KOPT-K1 (cell line): ENCODE measurements around the gene TBC1D22A.

Source experiments
- H3K27ac ChIP-seq: fragments of 200-600 bp; sonication (generic); 2 replicates; pipeline ENCODE4 v1.5.1; 2016; ENCODE audit warnings: antibody characterized with exemption, mild to moderate bottlenecking, low read depth, low read length; ENCODE audit not compliant: poor library complexity, severe bottlenecking
- H3K36me3 ChIP-seq: fragments of 200-600 bp; sonication (generic); 2 replicates; pipeline ENCODE4 v1.5.1; 2017; ENCODE audit warnings: antibody characterized with exemption, mild to moderate bottlenecking, low read length, moderate library complexity; ENCODE audit not compliant: insufficient read depth
- H3K9me3 ChIP-seq: fragments of 200-600 bp; sonication (generic); 2 replicates; pipeline ENCODE4 v1.5.1; 2017; ENCODE audit warnings: antibody characterized with exemption, low read length, mild to moderate bottlenecking; ENCODE audit not compliant: insufficient read depth, poor library complexity, severe bottlenecking

Gene TBC1D22A

DNA sequence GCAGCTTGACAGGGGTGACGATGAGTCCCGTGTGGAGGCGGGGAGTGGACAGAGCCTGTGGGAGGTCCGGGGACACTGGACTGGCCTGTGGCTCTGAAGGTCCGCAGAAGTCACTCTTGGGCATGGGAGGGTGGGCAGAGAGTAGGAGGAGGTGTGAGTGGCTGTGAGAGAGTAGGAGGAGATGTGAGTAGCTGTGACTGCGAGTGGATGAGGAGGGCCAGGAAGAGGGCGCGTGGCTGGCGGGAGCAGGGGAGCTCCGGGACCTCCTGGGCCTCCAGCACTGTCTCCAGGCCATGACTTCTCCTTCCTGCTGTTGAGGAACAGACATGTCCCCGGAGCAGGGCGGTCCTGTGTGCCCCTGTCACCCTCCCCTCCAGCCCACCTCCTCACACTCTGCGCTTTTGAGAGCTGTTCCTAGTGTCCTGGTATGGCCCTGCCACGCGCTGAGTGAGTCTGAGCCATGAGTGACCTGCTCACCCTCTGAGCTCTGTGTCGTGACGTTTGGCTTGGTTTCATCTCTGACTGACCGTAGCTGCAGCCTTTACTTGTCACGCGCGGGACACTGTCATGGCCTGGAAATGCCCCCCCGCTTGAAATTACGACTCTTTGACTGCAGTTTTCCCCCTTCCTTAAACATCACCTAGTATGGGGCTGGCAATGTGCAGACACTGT lies 391.5 kb downstream of the TBC1D22A start:
- H3K36me3 ChIP-seq, result peaks cover 4% of the 10 kb centered on the region; the same call in 1 of the 2 replicates
- H3K9me3 ChIP-seq, result no peaks in the 10 kb centered on the region
- H3K27ac ChIP-seq, result no peak overlapping the region

- Histone ChIP-seq H3K9me3 (no peaks in the 10 kb centered on the region), H3K36me3 (peaks cover 11% of the 10 kb centered on the region; the same call in 1 of the 2 replicates), H3K27ac (no peak overlapping the region)
Observed at GRCh38 chr22:47154621-47155081, 392.2 kb downstream of the TBC1D22A start.

GRCh38 chr22:47155131-47155885 lies 392.9 kb downstream of the TBC1D22A start:
- Histone ChIP-seq H3K36me3 (peaks cover 13% of the 10 kb centered on the region; the same call in 1 of the 2 replicates), H3K9me3 (no peaks in the 10 kb centered on the region), H3K27ac (no peak overlapping the region)

DNA sequence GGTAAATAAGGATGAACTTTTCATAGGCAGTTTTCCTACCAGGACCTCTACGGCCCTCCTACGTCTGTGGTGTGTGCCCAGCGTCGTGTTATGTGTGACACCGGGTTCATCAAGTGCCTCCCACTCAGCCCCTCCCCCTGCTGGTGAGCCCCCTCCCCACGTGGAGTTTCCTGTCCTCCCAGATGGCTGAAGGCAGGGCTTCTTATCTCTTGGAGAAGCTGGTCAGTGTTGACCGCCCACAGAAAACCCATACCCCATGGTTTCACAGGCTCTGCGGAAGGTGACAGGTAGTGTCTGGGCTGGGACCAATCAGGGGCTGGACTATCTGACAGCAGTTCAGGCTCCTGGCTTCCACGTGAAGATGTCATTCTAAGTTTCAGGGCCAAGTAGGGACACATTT lies 393.5 kb downstream of the TBC1D22A start:
- Histone ChIP-seq H3K27ac (no peak overlapping the region), H3K9me3 (no peaks in the 10 kb centered on the region), H3K36me3 (peaks cover 13% of the 10 kb centered on the region; the same call in 1 of the 2 replicates)

GRCh38 chr22:47156352-47157092 lies 394.1 kb downstream of the TBC1D22A start:
- Histone ChIP-seq H3K9me3 (no peaks in the 10 kb centered on the region), H3K27ac (no peak overlapping the region), H3K36me3 (peaks cover 13% of the 10 kb centered on the region; the same call in 1 of the 2 replicates)

DNA sequence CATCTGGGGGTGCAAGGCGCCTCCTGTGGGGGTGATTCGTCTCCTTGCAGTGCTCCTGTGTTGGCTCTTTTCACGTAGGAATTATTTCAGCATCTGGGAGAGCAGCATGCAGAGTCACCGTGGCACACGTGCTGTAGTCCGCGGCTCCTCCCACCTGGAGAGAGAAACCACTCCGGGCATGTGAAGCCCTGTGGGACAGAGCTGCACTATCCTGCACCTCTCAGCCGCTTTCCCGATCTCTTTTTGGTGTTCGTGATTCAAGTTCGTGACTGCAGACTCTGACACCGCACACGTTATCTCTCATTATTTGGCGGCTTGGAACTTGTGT lies 394.6 kb downstream of the TBC1D22A start:
- H3K36me3 ChIP-seq, result peaks cover 13% of the 10 kb centered on the region; the same call in 1 of the 2 replicates
- no peak overlapping the region for H3K27ac ChIP-seq
- no peaks in the 10 kb centered on the region for H3K9me3 ChIP-seq

DNA sequence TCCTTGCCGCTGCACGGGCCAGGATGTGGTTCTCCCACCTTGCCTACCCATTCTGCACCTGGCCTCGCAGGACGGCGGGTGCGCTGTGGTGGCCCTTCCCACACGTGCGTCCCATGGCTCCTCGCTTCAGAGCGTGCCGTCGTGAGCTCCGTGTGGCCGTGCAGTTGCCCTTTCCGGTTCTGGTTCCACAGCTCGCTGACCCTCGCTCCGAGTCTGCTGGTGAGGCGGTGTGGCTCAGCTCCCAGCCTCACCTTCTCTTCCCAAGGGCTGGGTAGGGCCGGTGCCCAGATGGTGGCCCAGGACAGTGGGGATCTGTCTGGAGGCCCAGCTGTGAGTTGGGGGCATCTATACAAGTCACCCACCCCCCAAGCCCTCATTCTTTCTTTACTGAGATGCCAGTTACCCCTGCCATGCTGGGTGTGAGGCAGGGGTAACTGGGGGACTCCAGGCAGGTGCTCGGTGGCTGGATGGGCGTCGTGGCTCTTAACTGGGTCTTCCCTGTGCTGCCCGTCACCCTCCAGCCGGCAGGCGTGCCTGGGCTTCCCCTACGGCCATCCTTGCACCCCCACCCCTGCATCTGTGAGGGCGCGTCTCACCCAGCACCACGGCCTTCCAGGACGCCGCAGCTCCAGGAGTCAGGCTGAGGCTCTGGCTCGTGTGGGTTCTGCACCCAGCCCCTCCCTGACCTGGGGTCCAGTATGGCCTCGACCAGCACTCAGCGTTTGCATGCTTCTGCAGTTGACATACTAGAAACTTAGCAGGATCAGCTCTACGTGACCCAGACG lies 395.2 kb downstream of the TBC1D22A start:
- H3K36me3 ChIP-seq, result peaks cover 13% of the 10 kb centered on the region; the same call in 1 of the 2 replicates
- no peak overlapping the region for H3K27ac ChIP-seq
- H3K9me3 ChIP-seq, result no peaks in the 10 kb centered on the region

DNA sequence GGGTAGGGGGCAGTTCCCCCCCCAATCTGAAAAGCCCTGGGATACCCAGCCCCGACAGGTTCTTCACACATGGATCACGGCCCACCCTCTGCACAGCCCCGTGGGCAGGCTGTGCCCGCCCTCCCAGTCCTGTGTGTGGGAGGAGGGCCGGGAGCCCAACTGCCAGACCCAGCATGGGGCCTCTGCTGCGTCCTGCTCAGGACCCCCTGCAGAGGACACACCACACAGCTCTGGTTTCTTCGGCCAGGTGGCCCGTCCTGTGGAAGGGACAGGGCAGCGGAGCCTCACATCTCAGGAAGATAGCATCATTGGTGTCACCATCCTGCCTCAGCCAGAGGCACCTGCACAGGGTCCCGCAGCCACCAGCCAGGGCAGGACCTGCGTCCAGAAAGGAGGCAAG lies 396.0 kb downstream of the TBC1D22A start:
- no peaks in the 10 kb centered on the region for H3K9me3 ChIP-seq
- H3K27ac ChIP-seq, result no peak overlapping the region
- H3K36me3 ChIP-seq, result peaks cover 13% of the 10 kb centered on the region; the same call in 1 of the 2 replicates

DNA sequence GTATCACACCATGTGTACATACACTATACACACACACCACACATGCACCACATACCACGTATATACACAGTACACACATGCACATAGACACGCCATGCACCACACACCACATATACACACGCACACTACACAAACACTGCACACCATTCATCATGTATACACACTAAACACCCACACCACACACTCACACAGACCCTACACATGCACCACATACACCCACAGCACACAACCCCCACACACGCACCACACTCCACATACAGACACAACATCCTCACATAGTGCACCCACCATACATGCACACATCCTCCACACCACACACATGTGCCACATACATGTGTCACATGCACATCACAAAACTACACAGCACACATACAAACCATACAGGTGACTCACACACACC lies 397.1 kb downstream of the TBC1D22A start:
- Histone ChIP-seq H3K27ac (no peak overlapping the region), H3K36me3 (peaks cover 13% of the 10 kb centered on the region; the same call in 1 of the 2 replicates), H3K9me3 (no peaks in the 10 kb centered on the region)

DNA sequence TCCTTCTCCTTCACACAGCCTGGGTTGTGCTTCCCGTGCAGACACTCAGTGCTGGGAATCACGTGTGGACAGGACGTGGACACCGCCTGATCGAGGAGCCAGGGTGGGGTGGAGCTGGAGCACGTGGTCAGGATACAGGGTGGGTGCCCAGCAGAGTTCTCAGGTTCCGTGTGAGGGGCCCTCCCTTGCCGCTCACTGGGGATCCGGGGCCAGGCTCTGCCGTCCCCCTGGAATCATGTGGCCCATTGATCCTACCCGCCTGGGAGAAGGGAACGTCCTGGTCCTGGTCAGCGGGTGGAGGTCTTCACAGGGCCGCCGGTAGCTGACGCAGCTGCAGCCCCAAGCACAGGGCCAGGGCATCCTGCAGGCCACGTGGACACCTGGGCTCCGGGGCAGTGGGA lies 397.7 kb downstream of the TBC1D22A start:
- H3K9me3 ChIP-seq, result no peaks in the 10 kb centered on the region
- H3K27ac ChIP-seq, result no peak overlapping the region
- peaks cover 13% of the 10 kb centered on the region; the same call in 1 of the 2 replicates for H3K36me3 ChIP-seq

DNA sequence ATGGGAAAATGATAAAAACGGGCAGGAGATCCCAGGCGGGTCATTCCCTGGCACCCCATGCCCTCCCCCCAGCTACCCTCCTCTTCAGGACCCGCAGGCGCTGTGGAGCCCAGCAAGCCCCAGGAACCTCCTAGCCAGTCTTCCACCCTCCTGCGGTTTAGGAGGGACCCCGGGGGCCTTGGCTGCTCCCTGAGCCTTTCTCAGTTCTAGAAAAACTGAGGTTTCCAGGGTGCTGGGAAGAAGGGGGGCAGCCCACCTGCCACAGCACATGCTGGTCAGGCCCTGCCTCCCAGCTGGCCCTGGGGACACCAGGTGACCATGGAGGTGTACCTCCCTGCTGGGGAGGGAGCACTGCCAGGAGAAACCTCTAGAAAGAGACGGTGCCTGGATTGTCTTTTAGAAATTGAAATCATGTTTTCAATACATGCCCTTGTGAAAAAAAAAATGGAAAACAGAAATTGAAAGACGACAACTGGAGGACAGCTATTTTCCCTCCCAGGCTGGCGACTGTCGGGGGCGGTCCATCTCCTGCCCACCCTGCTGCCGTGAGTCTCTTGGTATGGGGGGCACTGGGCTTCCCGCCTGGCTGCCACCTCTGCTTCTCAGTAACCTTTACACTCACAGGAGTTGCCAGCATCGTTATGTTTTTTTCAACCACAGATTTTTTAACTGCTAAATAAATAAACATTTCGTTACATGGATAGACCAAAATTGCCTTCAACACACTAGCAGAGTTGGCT lies 398.5 kb downstream of the TBC1D22A start:
- Histone ChIP-seq H3K27ac (no peak overlapping the region), H3K9me3 (no peaks in the 10 kb centered on the region), H3K36me3 (peaks cover 13% of the 10 kb centered on the region; the same call in 1 of the 2 replicates)

DNA sequence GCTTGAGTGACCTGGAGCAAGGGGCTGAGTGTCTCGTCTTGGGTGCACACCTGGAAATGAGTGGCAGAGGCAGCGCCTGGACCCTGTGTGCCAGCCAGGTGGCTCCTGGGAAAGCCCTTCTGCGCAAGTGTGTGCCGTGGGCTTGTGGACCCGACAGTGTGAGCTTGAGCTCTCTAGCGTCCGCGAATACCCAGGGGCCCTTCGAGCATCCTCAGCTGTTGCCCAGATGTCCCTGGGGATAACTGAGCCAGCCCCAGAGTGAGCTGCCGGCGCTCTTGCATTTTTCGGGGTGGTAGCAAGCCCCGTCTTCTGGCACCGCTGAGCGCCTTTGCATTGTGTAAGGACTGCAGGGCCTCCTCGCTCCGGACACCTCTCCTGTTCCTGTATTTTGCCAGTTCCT lies 399.2 kb downstream of the TBC1D22A start:
- H3K27ac ChIP-seq, result no peak overlapping the region
- no peaks in the 10 kb centered on the region for H3K9me3 ChIP-seq
- H3K36me3 ChIP-seq, result peaks cover 13% of the 10 kb centered on the region; the same call in 1 of the 2 replicates

DNA sequence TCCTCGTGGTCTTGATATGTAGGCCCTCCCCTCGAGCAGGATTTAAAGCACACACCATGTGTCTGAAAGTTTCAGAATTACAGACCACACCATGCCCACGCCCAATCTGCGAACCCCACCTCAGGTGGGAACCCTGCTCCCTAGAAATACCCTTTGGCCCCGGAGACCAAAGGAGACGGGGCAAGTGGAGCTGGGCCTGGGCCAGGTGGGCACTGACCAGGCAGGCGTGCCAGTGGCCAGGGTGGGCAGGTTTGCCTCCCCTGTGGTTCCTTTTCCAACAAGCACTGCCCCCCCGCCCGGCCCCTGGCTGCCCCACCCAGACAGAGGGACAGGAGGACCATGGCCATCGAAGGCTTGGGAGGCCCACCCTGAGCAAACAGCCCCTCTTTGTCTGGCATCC lies 400.4 kb downstream of the TBC1D22A start:
- Histone ChIP-seq H3K36me3 (peaks cover 13% of the 10 kb centered on the region; the same call in 1 of the 2 replicates), H3K27ac (no peak overlapping the region), H3K9me3 (peaks cover 7% of the 10 kb centered on the region)

DNA sequence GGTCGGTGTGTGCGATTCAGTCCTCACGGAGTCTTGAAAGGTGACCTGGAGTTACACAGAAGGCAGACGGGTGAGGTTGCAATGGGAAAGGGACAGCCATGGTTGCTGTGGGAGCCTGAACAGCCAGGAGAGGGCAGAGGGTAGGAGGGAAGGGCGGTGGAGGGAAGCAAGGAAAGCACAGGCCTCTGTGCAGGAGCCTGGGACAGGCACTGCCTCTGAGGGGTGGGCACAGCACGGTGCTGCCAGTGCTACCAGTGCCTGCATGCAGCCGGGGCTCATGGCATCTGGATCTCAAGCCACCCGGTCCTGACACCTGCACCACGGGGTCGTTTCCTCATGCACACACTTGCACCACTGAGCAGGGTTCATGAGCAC lies 401.0 kb downstream of the TBC1D22A start:
- Histone ChIP-seq H3K9me3 (peaks cover 7% of the 10 kb centered on the region), H3K36me3 (peaks cover 13% of the 10 kb centered on the region; the same call in 1 of the 2 replicates), H3K27ac (no peak overlapping the region)
